Epithelial cell of prostate (primary cell): ENCODE data around the gene DYRK1B.
A peak's percentile ranks its signal among the peaks of the same experiment; 100 is the strongest.

Experiments used
- DNase-seq: peaks from one replicate; pipeline ENCODE4 v3.0.0-alpha.2; 2011; ENCODE audit warnings: low read depth, low spot score
- H3K27ac ChIP-seq: fragments of 450-650 bp; 2 replicates; pipeline ENCODE4 v1.5.1; 2017; ENCODE audit warnings: mild to moderate bottlenecking

Gene DYRK1B

DNA sequence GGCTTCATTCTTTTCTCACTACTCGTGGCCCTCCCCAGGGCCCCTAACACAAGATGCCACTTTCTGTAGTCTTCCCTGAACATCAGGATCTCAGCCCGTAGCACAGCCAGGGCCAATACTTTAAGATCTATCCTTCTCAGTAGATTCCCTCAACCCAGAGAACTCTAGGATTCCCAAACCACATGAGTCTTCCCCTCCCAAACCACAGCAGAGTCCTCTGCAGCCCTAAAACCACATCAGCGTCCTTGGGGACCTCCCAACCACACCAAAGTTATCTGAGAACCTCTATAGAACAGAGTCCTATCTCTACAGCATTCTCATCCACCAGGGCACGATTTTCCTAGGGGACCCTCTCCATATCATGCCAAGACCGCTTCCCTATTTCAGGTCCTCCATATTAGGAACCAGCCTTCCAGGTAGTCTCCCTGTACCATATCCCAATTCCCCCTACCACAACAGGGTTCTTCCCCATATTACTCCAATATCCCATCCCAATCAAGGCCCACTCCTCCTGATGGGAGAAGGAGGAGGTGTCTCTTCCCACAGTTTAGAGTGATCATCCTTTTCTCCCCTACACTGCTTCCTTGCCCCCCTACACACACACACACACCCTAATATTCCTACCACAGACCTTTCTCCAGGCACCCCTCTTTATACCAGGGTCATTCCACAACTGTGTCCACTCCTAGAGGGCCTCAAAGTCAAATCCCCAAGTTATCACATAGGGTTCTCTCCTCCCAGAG lies 1.4 kb downstream of the DYRK1B start:
- no peak for DNase-seq
- H3K27ac ChIP-seq = no peak overlapping the region

DNA sequence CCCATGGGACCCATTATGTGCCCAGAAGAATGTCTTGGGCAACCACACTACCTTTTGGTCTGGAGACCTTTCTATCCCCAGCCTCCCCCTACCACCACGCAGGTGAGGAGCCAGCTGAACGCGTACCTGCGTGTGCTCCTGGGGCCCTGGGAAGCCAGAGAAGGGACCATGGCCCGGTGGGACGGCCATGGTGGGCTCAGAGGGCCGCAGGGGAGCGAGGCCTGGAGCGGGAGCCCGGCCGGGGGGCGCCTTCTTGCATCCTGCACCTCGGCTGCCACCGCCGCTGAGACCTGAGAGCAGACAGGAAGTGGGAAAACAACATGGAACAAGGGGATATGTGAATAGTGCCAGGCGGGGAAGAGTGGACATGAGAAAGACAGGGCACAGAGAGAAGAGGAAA lies 2.3 kb downstream of the DYRK1B start:
- no peak for DNase-seq
- H3K27ac ChIP-seq = no peak overlapping the region

DNA sequence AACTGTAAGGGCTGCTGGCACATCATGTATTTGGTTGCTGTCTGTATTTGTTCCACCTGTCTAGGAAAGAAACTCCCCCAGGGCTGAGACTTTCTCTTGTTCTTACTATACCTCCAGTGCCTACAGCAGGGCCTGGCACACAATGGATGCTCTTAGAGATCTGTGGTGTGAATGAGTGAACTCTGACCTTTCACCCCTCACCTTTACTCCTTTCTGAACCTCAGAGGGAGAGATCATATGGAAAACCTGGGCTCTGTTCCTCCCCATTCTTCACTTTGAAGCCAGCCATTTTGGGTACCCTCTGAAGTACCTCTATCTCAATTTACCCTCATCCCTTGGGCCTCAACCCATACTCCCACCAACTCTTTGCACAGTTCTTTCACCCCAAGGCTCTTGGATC lies 3.1 kb downstream of the DYRK1B start:
- H3K27ac ChIP-seq = no peak overlapping the region
- DNase-seq = no peak

DNA sequence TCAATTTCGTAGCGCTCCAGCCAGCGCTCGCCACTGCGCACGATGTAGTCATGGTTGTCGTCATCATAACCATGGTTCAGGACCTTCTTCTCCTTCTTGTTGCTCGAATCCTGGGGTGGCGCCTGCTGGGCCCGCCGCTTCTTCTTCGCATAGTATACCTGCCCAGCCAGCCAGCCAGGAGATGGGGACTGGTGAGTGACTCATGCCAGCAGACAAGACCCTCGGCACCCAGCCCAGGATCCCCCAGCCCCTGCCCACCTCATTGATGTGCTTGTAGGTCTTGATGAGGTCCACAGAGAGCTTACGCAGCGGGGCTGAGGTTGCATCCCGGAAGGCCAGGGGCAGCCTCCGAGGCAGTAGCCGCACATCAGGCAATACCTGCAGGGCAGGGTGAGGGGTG lies 3.6 kb downstream of the DYRK1B start:
- no peak overlapping the region for H3K27ac ChIP-seq
- DNase-seq = no peak

DNA sequence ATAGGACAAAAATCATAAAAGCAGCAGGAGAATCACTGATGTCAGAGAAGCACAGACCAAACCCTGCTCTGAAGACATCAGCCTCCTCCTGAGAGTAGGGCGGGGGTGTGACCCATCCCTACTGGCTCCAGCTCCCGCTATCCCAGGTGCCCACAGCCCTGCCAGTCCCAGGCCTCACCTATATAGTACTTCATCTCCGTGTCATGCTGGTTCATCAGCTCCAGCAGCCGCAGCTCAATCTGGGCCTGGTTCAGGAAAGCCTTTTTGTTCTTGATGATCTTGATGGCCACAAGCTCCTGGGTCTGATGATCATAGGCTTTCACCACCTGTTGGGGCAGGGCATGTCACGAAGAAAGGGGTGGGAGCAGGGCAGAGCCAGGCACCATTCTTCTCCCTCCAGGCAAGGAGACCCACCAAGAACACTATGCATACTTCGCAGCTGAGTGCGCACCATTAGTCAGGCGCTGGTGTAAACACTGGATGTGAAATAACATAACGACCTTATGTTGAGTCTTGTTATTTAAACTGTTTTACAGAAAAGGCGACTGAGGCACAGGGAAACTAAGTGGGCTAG lies 4.2 kb downstream of the DYRK1B start:
- no peak for DNase-seq
- no peak overlapping the region for H3K27ac ChIP-seq

DNA sequence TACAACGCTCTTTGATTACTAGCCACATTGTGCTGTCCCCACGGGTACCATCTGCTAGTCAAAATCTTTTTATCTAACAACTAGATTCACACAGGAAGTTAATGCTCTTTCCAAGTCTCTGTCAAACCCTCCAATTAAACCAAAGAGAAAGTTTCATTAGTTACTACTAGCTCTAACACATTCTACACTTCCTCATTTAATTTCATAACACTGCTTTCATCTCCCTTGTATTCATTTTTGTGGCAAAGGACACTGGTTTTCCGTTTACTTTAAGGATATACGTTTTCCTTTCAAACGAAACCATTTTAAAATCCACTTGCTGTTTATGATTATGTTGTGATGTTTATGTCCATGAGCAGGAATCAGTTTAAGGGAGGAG lies 5.3 kb downstream of the DYRK1B start:
- no peak overlapping the region for H3K27ac ChIP-seq
- no peak for DNase-seq

DNA sequence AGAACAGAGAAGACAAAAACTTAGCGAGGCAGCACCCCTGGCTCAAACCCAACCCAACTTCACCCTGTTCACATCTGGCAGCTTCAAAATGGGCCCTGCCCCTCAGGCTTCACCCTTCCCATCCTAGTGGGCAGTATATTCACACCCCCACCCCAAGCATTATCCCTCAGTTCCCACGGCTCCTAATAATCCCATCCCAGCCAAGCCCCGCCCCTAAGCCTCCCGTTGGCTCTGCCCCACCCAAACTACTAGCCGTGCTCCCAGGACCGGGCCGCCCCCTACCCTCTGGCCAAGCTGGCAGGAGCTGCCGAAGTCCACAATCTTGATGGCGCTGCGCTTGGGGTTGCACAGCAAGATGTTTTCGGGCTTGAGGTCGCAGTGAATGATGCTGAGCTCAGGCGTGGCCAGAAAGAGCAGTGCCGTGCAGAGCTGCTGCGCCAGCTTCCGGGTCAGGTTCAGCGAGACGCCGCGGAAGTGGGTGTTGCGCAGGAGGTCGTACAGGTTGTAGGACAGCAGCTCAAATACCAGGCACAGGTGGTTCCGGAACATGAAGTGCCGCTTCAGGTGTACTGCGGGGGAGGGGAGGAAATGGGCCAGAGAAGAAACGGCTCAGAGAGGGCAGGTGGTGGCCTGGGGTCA lies 5.8 kb downstream of the DYRK1B start:
- H3K27ac ChIP-seq = no peak overlapping the region
- no peak for DNase-seq

DNA sequence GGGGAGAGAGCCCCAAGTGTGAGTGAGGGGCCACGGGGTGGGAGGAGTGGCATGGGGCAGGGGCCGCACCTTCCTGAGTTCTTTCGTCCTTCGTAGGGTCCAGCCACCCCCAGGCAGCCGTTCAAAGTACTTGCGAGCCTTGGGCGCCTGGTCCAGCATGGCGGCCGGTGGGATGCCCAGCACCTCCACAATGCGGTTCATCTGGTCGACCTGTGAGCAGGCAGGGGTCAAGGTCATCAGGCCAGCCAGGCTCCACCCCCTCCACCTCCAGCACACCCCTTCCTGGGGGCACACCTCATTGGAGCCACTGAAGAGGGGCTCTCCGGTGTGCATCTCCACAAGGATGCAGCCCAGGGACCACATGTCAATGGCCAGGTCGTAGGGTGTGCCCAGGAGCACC lies 6.7 kb downstream of the DYRK1B start:
- H3K27ac ChIP-seq = no peak overlapping the region
- DNase-seq = no peak

DNA sequence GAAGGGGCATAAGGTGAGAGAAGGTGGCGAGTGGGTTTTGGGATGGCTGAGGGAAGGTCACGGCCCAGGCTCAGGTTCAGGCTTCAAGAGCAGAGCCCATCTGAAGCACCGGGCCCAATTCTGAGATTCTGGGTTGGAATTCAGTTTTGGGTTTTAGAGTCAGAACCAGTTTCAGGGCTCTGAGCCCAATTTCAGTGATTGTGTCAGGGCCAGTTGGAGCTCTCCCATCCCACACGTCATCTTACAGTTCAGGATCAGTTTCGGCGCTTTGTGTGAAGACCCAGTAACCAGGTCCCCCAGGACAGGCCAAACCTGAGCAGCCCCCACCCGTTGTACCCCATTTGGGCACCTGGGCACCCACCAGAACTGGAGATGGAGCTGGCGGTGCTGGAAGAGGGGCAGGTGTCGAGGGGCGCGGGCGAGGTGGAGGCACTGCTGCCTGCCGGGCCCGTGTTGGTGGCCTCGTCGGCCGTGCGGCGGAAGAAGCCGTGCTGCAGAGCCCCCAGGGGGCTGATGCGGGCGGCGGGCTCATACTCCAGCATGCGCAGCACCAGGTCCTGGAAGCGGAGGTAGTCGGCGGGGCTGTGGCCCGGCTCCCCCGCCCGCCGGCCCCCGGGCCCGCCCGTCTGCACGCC lies 7.5 kb downstream of the DYRK1B start:
- H3K27ac ChIP-seq = no peak overlapping the region
- DNase-seq = no peak

DNA sequence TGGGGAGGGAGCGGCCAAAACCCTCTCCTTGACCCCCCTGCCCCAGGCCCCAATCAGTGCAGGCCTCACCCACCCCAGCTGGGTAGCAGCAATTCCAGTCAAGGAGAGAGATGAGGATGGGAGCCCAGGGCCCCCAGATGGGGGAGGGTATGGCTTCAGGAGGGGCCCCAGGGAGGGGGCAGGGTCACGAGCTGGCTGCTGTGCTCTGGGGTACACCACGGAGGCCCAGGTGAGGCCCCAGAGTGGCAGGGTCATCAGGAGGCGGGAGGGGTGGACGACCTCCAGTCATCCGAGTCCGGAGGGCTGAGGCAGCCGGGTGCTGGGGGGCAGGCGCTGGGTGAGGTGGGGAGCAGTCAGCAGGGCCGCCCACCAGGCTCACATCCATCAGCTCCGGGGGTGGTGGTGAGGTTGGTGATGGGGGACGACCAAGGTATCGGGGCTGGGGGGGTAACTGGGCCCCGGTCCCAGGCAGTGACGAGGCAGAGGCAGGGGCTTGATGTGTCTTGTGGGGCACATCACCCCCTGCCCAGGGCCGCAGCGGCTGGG lies 8.4 kb downstream of the DYRK1B start:
- H3K27ac ChIP-seq = no peak overlapping the region
- DNase-seq = no peak

DNA sequence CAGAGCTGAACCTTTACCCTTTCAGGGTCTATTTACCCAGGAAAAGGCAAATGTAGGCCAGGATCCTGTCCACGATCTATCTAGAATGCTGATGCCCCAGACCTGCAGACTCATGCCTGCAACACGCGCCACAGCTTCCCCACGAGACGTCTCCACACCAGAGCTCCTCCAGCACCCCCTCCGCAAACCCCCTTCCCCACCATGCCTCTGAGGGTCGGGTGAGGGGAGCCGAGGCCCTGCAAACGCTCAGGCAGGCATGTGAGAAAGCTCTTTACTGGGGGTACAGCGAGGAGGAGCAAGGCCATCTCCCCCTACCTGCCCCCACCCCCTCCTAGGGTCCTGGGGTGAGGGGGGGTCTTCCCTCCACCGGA lies 8.9 kb downstream of the DYRK1B start:
- no peak overlapping the region for H3K27ac ChIP-seq
- DNase-seq = no peak

DNA sequence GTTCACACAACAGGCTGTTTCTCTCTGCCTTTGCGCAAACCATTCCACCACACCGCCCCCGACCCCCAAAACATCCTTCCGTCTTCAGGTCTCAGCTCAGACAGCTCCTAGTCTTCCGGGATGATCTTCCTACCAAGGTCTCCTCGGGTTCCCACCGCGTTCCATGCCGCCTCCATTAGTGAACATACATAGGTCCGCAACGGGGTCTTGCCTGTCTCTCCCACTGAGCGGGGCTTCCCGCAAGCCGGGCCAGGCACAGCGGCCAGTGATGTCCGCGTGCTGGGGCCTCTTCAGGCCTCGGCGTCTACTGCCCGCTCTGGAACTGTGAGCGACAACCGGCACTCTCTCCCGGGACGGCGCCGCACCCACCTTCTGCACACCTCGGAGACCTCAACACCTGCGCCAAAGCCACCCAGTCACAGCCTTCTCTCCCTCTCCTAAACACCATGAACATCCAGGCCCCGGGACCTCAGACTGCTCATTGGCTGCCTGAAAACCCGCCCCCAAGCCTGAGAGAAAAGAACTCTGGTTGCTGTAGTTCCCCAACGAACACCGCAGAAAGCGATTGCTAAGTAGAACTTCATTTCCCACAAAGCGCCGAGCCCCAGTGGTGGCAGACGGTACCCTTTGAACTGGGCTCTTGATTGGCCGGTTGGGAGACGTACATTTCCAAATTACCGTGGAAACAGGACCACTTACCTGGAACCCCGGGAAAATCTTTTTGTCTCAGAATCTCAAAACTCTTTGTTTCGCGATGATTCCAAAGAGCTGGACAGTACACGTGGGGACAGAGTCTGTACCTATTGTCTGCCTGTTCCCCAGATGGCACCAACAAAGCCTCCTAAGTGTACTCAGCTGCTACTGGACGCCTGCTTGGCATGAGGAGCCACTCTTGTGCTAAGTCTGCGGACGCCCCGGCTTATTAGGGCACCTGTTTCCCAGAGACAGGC lies 9.5 kb downstream of the DYRK1B start:
- peak; percentile 66 for DNase-seq
- no peak overlapping the region for H3K27ac ChIP-seq

DNA sequence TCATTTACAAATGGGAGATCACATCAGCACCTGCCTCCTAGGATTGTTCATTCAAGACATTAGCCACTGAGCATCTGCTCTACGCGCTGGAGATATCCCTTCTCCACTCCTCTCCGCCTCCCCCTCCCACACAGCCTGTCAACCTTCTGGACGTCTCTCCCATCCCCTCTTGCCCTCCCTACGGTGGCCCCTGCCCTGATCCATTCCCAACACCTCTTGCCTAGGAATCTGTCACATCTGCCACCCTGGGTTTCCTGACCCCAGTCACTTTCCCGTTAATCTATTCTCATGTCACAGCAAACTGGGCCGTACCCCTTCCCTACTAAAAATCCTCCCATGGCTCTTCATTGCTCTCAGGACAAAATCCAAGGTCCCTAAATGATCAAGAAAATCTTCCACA lies 10.3 kb downstream of the DYRK1B start:
- H3K27ac ChIP-seq = no peak overlapping the region
- DNase-seq = no peak

DNA sequence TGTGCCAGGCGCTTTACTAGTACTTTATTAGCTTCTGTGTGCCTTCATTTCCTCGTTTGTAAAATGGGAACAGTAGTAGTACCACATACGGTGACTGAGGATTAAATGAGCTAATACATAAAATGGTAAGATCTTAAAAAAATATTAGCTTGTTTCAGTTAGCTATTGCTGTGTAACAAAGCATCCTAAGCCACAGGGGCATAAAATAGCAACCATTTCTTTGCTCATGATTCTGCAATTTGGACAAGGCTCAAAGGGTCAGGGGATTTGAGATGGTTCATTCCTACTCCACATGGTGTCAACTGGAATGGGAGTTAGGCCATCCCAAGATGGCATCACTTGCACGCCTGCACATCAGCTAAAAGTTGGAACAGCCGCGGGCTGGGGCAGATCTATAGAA lies 13.3 kb downstream of the DYRK1B start:
- no peak overlapping the region for H3K27ac ChIP-seq
- DNase-seq = no peak

DNA sequence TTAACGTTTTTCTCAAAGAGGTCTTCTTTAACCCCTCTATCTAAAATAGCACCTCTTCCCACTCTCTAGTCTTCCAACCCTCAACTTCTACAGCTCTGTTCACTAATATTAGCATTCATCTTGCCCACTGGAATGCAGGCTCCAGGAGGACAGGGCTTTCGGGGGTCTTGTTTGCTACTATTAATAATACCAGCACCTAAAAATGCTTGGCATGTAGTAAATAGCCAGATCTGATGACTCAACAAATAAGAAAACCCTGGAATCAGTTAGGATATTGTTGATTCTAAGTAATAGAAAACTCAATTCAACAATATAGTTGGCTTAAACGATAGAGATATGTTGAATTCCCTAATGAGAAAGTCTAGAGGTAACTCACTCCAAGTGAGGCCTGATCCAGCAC lies 14.2 kb downstream of the DYRK1B start:
- no peak for DNase-seq
- no peak overlapping the region for H3K27ac ChIP-seq

DNA sequence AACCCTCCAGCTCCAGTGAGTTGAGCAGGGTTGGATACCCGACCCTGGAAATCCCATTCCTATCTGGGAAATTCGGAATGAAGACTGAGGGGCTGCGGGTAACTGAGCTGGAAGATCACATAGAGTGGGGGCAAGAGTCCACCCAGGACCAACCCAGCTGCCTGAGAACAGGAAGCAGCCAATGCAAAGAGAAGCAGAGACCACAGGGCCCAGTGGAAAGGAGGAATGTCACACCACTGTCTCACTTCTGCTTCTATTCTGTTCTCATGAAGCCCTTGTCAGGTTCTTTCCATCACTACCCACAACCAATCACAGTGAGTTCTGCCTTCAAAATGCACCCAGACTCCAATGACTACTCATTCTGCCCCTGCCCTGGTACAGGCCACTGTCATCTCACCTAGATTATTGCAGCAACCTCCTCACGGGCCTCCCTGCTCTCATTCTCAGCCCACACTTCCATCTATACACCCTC lies 15.3 kb downstream of the DYRK1B start:
- H3K27ac ChIP-seq = no peak overlapping the region
- no peak for DNase-seq

DNA sequence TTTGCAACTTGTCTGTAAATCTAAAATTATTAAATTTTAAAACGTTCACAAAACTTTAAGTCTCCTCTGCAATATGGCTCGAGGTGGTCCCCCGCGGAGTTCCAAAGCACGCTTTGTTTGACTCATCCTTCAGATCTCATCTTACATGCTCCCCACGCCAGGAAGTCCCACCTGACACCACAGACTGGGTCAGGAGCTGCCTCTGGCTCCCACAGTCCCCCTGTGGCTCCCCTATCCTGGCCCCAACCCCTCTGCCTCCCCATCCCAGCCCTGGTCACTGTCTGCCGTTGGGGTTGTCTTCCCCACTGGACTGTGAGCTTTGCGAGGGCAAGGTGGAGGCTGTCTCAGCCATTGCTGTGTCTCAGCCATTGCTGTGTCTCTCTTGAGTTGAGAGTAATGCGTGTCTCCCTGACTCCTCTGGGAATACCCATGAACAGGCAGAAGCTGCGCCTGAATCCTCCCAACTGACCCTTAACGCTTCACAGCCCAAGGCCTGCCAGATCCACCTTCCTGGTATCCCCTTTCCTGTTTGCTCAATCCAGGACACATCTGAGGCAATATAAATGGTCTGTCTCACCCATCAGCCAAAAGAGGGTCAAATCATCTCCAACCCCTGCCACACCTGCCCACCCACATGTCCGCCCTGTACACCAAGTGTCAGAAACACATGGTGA lies 15.9 kb downstream of the DYRK1B start:
- H3K27ac ChIP-seq = no peak overlapping the region
- no peak for DNase-seq

DNA sequence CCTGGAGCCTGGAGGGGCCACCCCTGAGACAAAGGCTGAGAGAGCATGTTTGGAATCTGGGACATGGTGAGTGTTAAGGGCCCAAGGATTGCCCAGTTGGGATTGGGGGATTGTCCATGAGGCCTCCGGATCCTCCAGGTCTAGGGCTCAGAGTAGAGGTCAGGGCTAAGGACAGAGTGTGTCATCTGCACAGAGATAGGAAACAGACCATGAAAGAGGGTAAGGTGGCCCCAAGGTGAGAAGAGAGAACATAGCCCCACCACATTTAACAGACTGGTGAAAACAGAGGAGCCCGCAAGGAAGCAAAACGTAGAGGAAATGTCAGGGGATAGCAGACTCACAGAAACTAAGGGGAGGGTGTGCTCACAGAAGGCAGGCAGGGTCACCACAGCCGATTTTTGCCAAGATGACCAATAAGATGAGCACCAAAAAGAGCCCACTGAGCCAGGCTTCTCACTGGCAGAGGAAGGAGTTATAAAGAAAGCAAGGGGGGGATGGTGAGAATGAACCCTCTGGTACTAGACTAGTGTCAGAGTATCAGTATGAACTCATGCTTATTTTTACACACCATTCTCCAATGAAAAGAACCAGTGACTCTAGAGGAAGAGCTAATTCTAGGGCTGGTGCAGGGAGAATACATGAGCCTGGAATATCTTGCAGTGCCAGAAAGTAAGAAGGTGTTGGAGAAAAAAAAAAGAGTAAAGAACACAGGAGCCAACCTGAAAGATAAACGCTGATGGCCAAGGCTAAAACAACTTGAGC lies 17.5 kb downstream of the DYRK1B start:
- no peak overlapping the region for H3K27ac ChIP-seq

DNA sequence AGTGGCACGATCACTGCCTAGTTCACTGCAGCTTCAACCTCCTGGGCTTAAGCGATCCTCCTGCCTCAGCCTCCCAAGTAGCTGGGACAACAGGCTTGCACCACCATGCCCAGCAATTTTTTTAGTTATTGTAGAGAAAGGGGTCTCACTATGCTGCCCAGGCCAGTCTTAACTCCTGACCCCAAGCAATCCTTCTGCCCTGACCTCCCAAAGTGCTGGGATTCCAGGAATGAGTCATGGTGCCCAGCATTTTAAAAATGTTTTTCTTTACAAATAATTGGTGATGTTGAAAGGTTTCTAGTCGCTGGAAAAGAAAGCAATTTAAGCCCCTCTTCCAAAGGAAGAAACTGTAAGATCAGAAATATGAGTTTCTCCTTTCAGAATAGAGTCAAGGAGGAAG lies 19.4 kb downstream of the DYRK1B start:
- H3K27ac ChIP-seq = no peak overlapping the region
- no peak for DNase-seq

More for the DNA sequence above, 17.5 kb downstream of the DYRK1B start:
- DNase-seq = no peak
